Liver (tissue), 3 donors: ENCODE measurements around the gene RNF141.

ENCODE experiments used
- ATF3 ChIP-seq: IDR thresholded peaks from 2 replicates; pipeline ENCODE4 v1.6.1; 2016; ENCODE audit warnings: antibody characterized with exemption
- CTCF ChIP-seq: fragments of 150-350 bp; IDR thresholded peaks from 2 replicates; pipeline ENCODE4 v1.5.1; 2017; ENCODE audit warnings: improper control_type of control experiment, low read depth, low read length; ENCODE audit not compliant: missing input control
- EGR1 ChIP-seq, 2 donors: IDR thresholded peaks; 2 replicates each; pipeline ENCODE4 v1.6.1; 2016 to 2018; ENCODE audit warnings: antibody characterized with exemption in 2 of 2, low read depth in 2 of 2
- FOXA1 ChIP-seq: IDR thresholded peaks from 2 replicates; pipeline ENCODE4 v1.6.1; 2016; ENCODE audit warnings: antibody characterized with exemption
- JUND ChIP-seq, 2 donors: IDR thresholded peaks; 2 replicates each; pipeline ENCODE4 v1.6.1; 2016; ENCODE audit warnings: antibody characterized with exemption in 2 of 2
- MAX ChIP-seq: IDR thresholded peaks from 2 replicates; pipeline ENCODE4 v1.6.1; 2016; ENCODE audit warnings: antibody characterized with exemption
- NR2F2 ChIP-seq: IDR thresholded peaks from 2 replicates; pipeline ENCODE4 v1.6.1; 2016; ENCODE audit warnings: antibody characterized with exemption
- RAD21 ChIP-seq, 2 donors: IDR thresholded peaks; 2 replicates each; pipeline ENCODE4 v1.6.1; 2016; ENCODE audit warnings: antibody characterized with exemption in 2 of 2, mild to moderate bottlenecking in 2 of 2
- REST ChIP-seq: IDR thresholded peaks from 2 replicates; pipeline ENCODE4 v1.6.1; 2016; ENCODE audit warnings: antibody characterized with exemption, mild to moderate bottlenecking
- RXRA ChIP-seq, 2 donors: IDR thresholded peaks; 2 replicates each; pipeline ENCODE4 v1.6.1; 2017 to 2018; ENCODE audit warnings: antibody characterized with exemption in 2 of 2, mild to moderate bottlenecking in 1 of 2
- SP1 ChIP-seq: IDR thresholded peaks from 2 replicates; pipeline ENCODE4 v1.6.1; 2018; ENCODE audit warnings: antibody characterized with exemption, mild to moderate bottlenecking
- TAF1 ChIP-seq: conservative IDR thresholded peaks from 2 replicates; pipeline ENCODE4 v1.6.1; 2016; ENCODE audit warnings: antibody characterized with exemption, mild to moderate bottlenecking
- YY1 ChIP-seq: IDR thresholded peaks from 2 replicates; pipeline ENCODE4 v1.6.1; 2016; ENCODE audit warnings: antibody characterized with exemption, mild to moderate bottlenecking
- ZBTB33 ChIP-seq: IDR thresholded peaks from 2 replicates; pipeline ENCODE4 v1.6.1; 2016; ENCODE audit warnings: antibody characterized with exemption
- donor health status: healthy.
- donor health status: healthy.

- TF ChIP-seq CTCF = peak; percentile 75
- TF ChIP-seq REST = no peak
- TF ChIP-seq JUND (IDR thresholded peaks at IDR 0.05) = no peak
- TF ChIP-seq TAF1 = no peak
- peak; percentile 85 for TF ChIP-seq YY1
- peak in 1 of 2 donors; percentile 65 for TF ChIP-seq RAD21 (IDR thresholded peaks at IDR 0.05)
- TF ChIP-seq NR2F2 = no peak
- TF ChIP-seq MAX = no peak
- TF ChIP-seq RXRA (IDR thresholded peaks at IDR 0.05) = no peak
- TF ChIP-seq ATF3 = no peak
- TF ChIP-seq FOXA1 = no peak
- peak; percentile 62 for TF ChIP-seq SP1
- no peak for TF ChIP-seq EGR1 (IDR thresholded peaks at IDR 0.05; ENCODE audit: low read depth in 2 of 2)
- TF ChIP-seq ZBTB33 = no peak
These were observed at the start of gene RNF141 for GRCh38 chr11:10540915-10541560.
